ENCODE results near the gene NAALADL2.
"Not testable (repeated sequence)": the region's sequence is repeated elsewhere in the genome, so short reads cannot be mapped to it uniquely, and the experiment has no call there.

NAALADL2 gene

GRCh38 chr3:175073219-175073905 is 214.2 kb downstream of the NAALADL2 start:
- DNase-seq (ENCODE audit: low read depth in 2 of 2) = no peak

GRCh38 chr3:175075269-175075668 is 216.1 kb downstream of the NAALADL2 start:
- no peak for DNase-seq (ENCODE audit: low read depth in 2 of 2)

- no peak for DNase-seq (ENCODE audit: low read depth in 2 of 2)
Observed at GRCh38 chr3:175077216-175077615, 218.1 kb downstream of the NAALADL2 start.

- DNase-seq (ENCODE audit: low read depth in 2 of 2) = no peak
Observed at GRCh38 chr3:175082631-175083030, 223.5 kb downstream of the NAALADL2 start.

- not testable (repeated sequence) for DNase-seq (ENCODE audit: low read depth in 2 of 2)
Observed at GRCh38 chr3:175087128-175087527, 228.0 kb downstream of the NAALADL2 start.

- no peak for DNase-seq (ENCODE audit: low read depth in 2 of 2)
Observed at GRCh38 chr3:175088766-175089380, 229.7 kb downstream of the NAALADL2 start.

GRCh38 chr3:175091426-175092114 is 232.4 kb downstream of the NAALADL2 start:
- no peak for DNase-seq (ENCODE audit: low read depth in 2 of 2)

GRCh38 chr3:175093748-175094147 is 234.6 kb downstream of the NAALADL2 start:
- no peak for DNase-seq (ENCODE audit: low read depth in 2 of 2)

GRCh38 chr3:175094344-175094743 is 235.2 kb downstream of the NAALADL2 start:
- no peak for DNase-seq (ENCODE audit: low read depth in 2 of 2)

- no peak for DNase-seq (ENCODE audit: low read depth in 2 of 2)
Observed at GRCh38 chr3:175098644-175099043, 239.5 kb downstream of the NAALADL2 start.

- no peak for DNase-seq (ENCODE audit: low read depth in 2 of 2)
Observed at GRCh38 chr3:175102161-175102560, 243.0 kb downstream of the NAALADL2 start.

- DNase-seq (ENCODE audit: low read depth in 2 of 2) = no peak
Observed at GRCh38 chr3:175103298-175103697, 244.2 kb downstream of the NAALADL2 start.

GRCh38 chr3:175105066-175105465 is 245.9 kb downstream of the NAALADL2 start:
- no peak for DNase-seq (ENCODE audit: low read depth in 2 of 2)

- no peak for DNase-seq (ENCODE audit: low read depth in 2 of 2)
Observed at GRCh38 chr3:175107231-175107630, 248.1 kb downstream of the NAALADL2 start.

- DNase-seq (ENCODE audit: low read depth in 2 of 2) = no peak
Observed at GRCh38 chr3:175107995-175108394, 248.9 kb downstream of the NAALADL2 start.

- no peak for DNase-seq (ENCODE audit: low read depth in 2 of 2)
Observed at GRCh38 chr3:175108613-175109151, 249.5 kb downstream of the NAALADL2 start.

- no peak for DNase-seq (ENCODE audit: low read depth in 2 of 2)
Observed at GRCh38 chr3:175111036-175111435, 251.9 kb downstream of the NAALADL2 start.

- no peak for DNase-seq (ENCODE audit: low read depth in 2 of 2)
Observed at GRCh38 chr3:175118382-175118941, 259.3 kb downstream of the NAALADL2 start.

GRCh38 chr3:175121225-175121624 is 262.1 kb downstream of the NAALADL2 start:
- no peak for DNase-seq (ENCODE audit: low read depth in 2 of 2)

- DNase-seq (ENCODE audit: low read depth in 2 of 2) = no peak
Observed at GRCh38 chr3:175127075-175127662, 268.0 kb downstream of the NAALADL2 start.

GRCh38 chr3:175129126-175129525 is 270.0 kb downstream of the NAALADL2 start:
- no peak for DNase-seq (ENCODE audit: low read depth in 2 of 2)

- DNase-seq (ENCODE audit: low read depth in 2 of 2) = no peak
Observed at GRCh38 chr3:175129571-175129970, 270.4 kb downstream of the NAALADL2 start.

Data from stimulated activated CD8-positive, alpha-beta memory T cell treated with anti-CD3 and anti-CD28 coated beads, Interleukin-15, amount 100 ng/mL, for 4 hours (primary cell).